Measurements from ENCODE around the gene COL4A1.

Gene COL4A1

DNA sequence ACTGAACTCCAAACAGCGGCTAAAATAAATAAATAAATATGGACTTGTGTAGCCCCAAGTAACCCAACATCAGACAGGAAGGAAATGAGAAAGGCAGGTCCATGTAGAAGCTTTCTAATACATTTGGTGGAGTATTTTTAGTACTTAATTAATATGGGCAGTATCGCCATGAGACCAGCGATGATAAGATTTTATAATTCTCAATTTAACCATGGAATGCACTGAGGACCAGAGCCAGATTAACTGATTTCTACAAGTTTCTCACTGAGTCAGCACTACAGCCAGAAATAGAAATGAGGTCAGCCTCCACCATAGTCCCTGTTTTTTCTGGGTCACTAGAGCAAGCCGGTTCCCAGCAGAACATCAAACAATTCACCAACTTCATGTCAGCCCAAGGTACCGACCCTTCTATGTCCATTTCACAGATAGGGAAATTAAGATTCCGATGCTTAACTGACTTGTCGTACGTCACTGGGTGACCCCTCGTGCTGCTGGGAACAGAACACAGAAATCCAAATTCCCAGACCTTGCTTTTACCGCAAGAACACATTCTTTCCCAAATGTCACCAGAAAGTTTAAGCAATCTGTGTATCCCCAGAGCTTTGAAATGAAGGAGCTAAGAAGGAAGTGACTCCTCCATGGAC lies 90.4 kb downstream of the COL4A1 start:
- DNase-seq: no peak

DNA sequence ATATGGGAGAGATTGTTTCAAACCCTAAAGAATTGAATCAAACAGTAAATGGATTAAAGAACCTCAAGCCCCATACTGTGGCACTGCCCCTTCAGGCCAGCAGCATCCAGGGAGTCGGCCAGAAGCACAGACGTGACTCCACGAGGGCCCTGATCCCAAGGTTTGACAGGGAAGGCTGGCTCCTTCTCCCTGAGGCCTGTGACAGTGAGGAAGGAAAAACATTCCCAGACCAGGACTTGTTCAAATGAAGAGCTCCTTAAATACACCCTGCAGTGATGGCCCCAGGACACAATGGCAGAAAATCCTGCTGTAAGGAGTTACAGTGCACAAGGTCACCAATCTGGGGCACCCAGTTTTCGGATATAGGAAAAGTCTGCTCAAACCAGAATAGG lies 91.0 kb downstream of the COL4A1 start:
- DNase-seq: no peak

DNA sequence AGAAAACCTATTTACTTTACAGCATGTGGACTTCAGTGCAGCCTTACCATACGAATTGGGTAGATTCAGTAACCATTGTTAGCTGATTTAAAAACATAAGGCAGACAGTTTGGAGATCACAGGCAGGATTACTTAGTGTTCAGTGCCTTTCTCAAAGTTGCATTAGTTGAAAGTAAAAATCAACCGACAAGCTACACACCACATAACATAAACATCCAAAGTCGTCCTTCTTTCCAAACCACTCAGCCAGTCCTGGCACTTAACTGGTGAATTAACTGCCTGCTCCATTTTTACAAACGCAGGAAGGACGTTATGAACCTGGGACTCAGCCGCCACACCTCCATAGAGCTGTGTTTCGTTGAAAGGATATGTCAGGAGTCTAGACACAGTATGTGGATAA lies 91.4 kb downstream of the COL4A1 start:
- DNase-seq: no peak

- no peak for DNase-seq
Measured at GRCh38 chr13:110214637-110215036, 92.3 kb downstream of the COL4A1 start.

GRCh38 chr13:110213461-110214074 lies 93.4 kb downstream of the COL4A1 start:
- no peak for DNase-seq

- DNase-seq: no peak
Measured at GRCh38 chr13:110212529-110212928, 94.4 kb downstream of the COL4A1 start.

DNA sequence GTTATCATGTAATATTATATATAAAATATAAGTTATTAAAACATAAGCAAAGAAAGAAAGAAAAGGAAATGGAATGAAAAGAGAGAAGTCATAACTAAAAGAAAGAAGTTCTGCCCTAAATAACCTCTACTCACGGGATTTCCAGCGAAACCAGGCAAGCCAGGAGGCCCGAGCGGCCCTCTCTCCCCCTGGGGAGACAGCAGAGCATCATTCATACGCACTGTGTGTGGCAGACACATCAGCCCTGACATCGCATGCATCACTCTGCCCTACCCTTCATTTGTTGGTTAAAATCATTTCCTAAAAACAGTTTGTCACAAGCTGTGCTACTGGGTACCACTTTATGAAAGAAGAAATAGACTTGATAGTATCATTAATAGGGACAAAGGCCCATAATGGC lies 95.2 kb downstream of the COL4A1 start:
- DNase-seq: no peak

GRCh38 chr13:110211046-110211445 lies 95.9 kb downstream of the COL4A1 start:
- DNase-seq: no peak

GRCh38 chr13:110210604-110210985 lies 96.4 kb downstream of the COL4A1 start:
- no peak for DNase-seq

DNA sequence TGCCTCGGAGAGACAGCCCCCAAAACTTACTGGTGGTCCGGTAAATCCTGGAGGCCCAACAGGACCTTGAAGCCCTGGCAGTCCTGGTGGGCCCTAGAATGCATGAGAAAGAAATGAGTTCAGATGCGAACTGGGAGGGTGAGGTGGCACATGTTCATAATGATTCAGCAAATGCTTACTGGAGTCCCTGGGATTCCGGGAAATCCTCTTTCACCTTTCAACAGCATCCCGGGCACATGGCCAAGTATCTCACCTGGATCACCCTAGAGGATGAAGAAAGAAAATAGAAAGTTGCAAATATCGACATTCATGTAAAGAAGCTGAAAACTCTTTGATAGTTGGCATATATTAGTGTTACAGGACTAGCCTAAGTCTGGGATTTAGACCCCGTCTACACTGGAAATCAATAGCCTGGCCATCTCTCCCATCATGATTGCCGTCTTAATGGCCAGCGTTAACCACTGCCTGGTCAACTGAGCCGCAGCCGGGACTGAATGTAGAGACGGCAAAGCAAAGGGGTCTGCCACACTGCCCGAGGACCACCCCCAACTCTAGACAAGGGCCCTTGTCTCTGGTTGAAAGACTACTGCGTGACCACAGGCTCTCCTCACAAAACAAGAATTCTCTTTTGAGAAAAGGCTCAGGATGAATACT lies 96.9 kb downstream of the COL4A1 start:
- DNase-seq: no peak

GRCh38 chr13:110208116-110208515 lies 98.8 kb downstream of the COL4A1 start:
- DNase-seq: no peak

DNA sequence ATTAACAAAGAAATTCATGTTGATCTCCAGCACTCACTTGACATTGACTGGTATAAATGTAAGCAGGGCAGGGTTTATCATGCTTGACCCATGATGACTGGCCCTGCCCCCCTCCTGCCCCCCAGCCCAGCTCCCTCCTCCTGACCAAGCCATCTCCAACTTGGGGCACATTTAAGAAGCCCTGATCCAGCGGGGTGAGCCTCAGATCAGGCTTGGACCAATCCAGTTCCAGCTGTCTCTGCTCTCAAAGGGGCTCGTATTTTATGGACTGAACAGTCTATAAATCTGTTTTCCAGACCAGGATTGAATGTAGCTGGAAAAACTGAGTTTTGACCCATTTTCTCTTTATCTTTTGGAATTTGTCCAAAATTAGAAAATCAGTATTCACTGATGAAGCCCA lies 100.0 kb downstream of the COL4A1 start:
- no peak for DNase-seq

GRCh38 chr13:110206185-110206584 lies 100.8 kb downstream of the COL4A1 start:
- no peak for DNase-seq

- DNase-seq: no peak
Measured at GRCh38 chr13:110201114-110201513, 105.8 kb downstream of the COL4A1 start.

GRCh38 chr13:110200276-110200870 lies 106.6 kb downstream of the COL4A1 start:
- DNase-seq: no peak

GRCh38 chr13:110199046-110199831 lies 107.7 kb downstream of the COL4A1 start:
- DNase-seq: no peak

GRCh38 chr13:110197471-110197870 lies 109.5 kb downstream of the COL4A1 start:
- DNase-seq: no peak

DNA sequence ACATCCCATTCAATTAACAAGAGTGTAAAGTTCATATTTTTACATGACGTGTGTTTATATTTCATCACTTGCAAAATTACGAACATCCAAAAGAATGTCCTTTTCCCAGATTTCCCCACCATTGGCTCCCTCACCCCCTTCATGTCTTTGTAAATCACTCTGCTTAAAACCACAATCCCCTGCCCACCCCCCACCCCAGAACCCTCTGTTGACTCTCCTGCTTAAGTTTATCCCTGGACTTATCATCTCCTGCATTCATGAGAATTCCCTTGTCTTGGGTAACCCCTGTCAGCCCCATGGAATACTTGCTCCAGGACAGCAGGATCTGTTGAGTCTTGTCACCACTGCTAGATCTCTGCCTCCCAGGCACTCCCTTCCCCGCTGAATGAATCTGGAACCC lies 109.9 kb downstream of the COL4A1 start:
- no peak for DNase-seq

- DNase-seq: no peak
Measured at GRCh38 chr13:110195547-110196485, 111.1 kb downstream of the COL4A1 start.

- no peak for DNase-seq
Measured at GRCh38 chr13:110194451-110194850, 112.5 kb downstream of the COL4A1 start.

DNA sequence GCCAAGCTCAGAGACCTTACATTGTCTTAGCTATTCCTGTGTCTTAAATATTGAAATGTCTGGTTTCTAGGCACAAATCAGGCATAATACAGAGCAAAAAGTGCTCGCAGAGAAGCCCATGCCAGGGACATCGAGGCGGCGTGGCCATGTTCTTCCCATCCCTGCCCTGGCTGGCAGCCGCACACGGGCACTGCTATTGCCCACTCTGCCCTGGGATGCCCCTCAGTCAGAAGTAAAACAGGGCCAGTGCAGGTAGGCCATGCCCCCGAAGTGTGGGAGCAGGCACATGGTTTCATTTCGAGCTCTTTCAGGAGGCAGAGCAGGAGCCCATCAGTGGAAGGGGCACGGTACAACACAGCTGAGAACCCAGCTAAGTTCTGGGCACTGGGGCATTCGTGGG lies 113.5 kb downstream of the COL4A1 start:
- DNase-seq: no peak

DNA sequence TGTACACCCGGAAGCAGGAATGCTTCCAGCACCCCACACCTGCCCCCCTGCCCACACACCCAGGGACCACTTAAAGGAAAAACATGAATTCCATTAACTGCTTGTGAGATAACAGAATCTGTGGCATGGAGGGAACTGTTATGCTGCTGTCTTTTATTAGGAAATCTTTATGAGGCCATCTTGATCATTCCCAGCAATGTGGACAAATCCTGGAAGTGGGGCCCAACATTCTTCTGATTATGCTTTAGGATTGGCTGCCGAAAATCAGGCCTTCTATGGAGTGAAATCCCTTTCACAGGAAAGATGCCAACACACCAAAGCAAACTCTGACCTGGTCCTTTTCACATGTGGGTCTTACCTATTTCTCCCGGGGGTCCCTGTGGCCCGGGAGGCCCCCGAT lies 114.5 kb downstream of the COL4A1 start:
- DNase-seq: no peak

All from SIG-M5 (cell line).